CMK (cell line): ENCODE results near the gene CTNNAL1.
"Not testable (repeated sequence)": the region's sequence is repeated elsewhere in the genome, so short reads cannot be mapped to it uniquely, and the experiment has no call there.

Experiments
- DNase-seq: peaks from one replicate; pipeline ENCODE4 v3.0.0-alpha.2; 2010; ENCODE audit warnings: low read depth

Gene CTNNAL1

GRCh38 chr9:108983885-108984284 is 29.4 kb downstream of the CTNNAL1 start:
- DNase-seq: no peak

DNA sequence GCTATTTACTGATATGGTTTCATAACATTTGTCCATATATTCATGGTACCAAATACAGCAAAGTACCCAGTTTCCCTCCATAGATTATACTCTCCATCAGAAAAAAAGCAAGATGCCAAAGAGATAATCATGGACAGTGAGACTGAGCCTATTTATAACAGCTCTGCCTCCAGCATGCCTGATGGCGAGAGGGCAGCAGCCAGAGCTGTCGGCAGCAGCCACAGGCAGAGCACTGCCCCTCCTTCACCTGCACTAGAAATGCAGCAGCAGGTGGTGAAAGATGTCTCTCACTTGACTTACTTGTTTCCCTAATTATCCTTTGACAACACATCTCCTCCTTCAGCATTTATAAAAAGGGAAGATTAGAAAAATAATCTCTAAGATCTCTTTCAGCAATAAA is 32.4 kb downstream of the CTNNAL1 start:
- no peak for DNase-seq

GRCh38 chr9:108978205-108978604 is 35.1 kb downstream of the CTNNAL1 start:
- no peak for DNase-seq

- no peak for DNase-seq
Measured at GRCh38 chr9:108973895-108974294, 39.4 kb downstream of the CTNNAL1 start.

GRCh38 chr9:108972626-108973209 is 40.6 kb downstream of the CTNNAL1 start:
- no peak for DNase-seq

DNA sequence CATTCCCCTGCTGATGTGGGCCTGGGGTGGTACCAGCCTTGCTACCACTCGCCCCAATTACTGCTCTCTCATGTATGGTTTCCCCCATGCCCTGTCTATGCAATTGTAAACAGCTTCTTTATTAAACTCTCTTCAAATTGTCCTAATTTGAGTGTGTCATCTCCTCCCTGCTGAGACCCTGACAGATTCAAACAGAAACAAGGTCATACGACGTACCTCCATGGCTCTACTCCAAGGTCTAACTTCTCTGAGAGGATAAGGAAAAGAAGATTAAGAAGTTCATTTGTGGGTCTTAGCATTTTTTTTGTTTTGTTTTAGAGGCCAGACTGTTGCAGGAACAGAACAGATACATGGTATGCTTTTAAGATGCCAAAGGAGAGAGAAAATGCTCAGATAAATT is 41.1 kb downstream of the CTNNAL1 start:
- no peak for DNase-seq

DNA sequence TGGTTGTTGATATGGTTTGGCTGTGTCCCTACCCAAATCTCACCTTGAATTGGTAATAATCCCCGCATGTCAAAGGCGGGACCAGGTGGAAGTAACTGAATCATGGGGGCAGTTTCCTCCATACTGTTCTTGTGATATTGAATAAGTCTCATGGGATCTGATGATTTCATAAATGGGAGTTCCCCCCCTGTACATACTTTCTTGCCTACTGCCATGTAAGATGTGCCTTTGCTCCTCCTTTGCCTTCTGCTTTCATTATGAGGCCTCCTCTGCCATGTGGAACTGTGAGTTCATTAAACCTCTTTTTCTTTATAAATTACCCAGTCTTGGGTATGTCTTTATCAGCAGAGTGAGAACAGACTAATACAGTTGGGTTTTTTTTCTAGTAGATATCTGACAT is 41.9 kb downstream of the CTNNAL1 start:
- not testable (repeated sequence) for DNase-seq

DNA sequence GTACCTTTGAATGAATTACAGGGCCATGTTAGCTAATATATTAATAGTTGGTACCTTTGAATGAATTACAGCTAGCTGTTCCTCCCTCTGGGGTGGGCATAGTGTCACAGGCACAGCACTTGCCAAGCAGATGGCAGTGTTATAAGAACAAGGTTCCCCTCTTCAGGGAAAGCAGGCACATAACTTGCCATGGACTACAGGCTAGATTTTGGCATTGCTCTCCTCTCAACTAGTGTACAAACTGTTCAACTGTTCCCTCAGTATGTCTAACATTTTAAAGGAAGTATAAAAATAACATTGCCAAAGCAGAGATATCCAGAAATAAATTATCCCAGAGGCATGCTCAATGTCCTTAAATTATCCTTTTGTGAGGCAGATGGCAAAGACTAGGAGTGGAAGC is 45.4 kb downstream of the CTNNAL1 start:
- DNase-seq: no peak

DNA sequence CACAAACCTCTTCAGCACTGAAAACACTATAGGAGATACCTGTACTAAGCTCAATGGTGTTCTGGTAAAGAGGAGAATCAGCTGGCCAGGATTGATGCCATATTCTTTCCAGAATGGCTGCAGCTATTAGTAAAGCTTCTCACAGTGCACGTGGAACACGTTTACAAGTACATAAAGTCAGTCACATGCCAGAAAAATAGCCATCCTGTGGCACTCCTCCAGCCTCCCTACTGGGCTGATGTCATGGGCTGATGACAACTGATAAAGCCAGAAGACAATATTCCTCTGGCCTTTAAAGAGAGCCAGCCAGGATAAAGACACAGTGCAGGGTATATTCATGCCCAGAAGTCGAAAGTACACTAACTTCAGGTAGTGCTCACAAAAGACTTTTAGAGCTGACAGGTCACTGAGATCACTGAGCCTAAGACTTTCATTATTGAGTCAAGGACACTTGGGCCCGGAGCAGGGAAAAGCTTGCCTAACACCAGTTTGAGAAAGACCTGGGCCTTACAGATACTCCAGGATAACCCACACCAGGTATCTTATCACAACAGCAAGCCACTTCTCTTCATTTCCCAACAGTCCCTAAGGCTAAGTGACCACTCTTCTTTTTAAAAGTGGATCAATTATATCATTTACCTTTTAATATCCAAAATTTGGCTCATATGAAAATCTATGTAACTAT is 49.7 kb downstream of the CTNNAL1 start:
- DNase-seq: no peak

DNA sequence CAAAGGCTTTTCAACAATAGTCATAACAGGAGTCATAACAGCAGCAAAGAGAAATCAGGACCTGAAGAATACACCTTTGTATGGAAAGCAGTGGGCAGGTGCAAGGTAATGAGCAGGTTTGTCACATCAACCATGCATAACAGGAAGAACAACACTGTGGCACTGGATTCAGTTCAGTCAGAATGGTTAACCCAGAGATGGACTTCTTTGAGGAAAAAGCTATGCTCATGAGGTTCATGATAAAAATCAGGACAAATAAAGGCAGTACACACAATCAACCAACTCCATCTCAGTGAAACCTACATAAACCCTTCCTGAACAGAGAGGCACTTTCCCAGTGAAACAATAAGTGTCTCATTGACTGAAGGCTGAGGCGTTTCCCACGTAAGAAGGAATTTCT is 52.1 kb downstream of the CTNNAL1 start:
- no peak for DNase-seq

DNA sequence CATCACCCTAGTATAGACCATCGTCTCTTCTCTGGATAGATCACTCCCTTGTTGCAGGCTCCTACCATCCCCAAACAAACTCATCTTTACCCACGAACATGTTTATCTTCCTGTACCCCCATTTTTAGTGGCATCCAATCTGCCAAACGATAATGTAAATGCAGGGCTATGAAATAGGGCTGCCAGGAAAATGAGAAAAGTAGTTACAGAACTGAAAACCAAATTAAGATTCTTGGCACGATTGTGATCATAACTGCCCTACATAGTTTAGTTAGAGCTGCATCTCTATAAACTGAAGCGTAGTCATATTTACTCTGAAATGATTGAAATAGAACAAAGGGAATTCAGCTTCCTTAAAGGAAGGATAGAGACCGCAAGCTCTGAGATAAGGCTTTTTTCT is 53.0 kb downstream of the CTNNAL1 start:
- DNase-seq: no peak

GRCh38 chr9:108956631-108957026 is 56.7 kb downstream of the CTNNAL1 start:
- DNase-seq: no peak

GRCh38 chr9:108956022-108956630 is 57.2 kb downstream of the CTNNAL1 start:
- no peak for DNase-seq

- DNase-seq: no peak
Measured at GRCh38 chr9:108953983-108954574, 59.2 kb downstream of the CTNNAL1 start.

- DNase-seq: no peak
Measured at GRCh38 chr9:108951578-108951977, 61.7 kb downstream of the CTNNAL1 start.

- no peak for DNase-seq
Measured at GRCh38 chr9:108950168-108950567, 63.1 kb downstream of the CTNNAL1 start.

DNA sequence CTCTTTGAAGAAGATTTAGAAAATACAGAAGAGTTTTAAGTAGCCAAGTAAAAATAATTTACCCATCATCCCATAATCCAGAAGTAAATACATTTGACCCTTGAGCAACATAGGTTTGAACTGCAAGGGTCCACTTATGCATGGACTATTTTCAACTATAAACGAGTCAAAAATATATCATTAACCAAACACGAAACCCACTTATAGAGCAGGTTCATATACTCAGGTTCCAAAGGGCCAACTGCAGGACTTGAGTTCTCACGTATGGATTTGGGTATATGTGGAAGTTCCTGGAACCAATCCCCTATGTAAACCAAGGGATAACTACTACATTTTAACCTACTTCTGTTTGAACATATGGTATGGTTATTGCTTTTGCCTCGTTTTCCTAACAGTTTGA is 73.3 kb downstream of the CTNNAL1 start:
- no peak for DNase-seq

- DNase-seq: no peak
Measured at GRCh38 chr9:108937561-108938305, 75.6 kb downstream of the CTNNAL1 start.

- peak; percentile 62 for DNase-seq
Measured at GRCh38 chr9:108934323-108934893, 78.9 kb downstream of the CTNNAL1 start, which contains the start of gene ABITRAM. TSS of gene ABITRAM (plus strand) at chr9:108934400. CDS start at chr9:108934487, 87 bp downstream.

DNA sequence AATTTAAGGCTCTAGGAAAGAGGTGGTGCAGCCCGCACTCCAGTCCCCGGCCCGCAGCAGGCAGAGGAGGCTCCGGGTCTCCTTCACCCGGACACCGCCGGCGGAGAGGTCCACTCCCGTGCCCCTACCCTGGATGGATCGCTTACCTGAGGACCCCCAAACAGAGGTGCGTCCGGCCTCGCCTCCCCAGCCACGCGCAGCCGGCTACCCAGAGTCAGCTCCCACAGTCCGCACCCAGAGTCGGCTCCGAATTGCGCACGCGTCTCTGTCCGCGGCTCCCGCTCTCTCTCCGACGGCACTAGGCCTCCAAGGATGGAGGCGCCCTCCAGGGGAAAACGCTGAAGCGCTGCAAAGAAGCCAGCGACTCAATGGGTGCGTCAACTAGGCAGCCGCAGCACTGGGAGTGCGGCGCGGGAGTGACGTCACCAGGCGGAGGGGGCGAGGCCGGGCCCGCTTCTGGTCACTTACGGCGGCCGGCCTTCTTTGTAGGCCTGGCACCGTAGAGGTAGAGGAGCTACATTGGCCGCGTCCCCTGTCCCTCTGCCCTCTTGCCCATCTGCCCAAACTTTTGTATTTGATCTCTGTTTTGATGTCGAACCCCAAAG is 79.5 kb downstream of the CTNNAL1 start, which contains the start of gene ELP1:
ELP1 (minus strand) TSS at position 407 of the 605 bp plus-strand sequence. CDS start 2,978 bp downstream, outside the sequence.
- peak; percentile 82 for DNase-seq

- DNase-seq: no peak
Measured at GRCh38 chr9:108933231-108933717, 80.0 kb downstream of the CTNNAL1 start.
